Parathyroid adenoma (tissue), 2 donors: ENCODE measurements around the gene SENP1.

Experiments
- H2AFZ ChIP-seq: fragments of 300-600 bp; sonication (generic); one replicate; pipeline ENCODE4 v1.7.0; 2017; ENCODE audit warnings: antibody characterized with exemption, mild to moderate bottlenecking
- H3K27ac ChIP-seq: fragments of 300-600 bp; sonication (generic); one replicate; pipeline ENCODE4 v1.7.0; 2017
- H3K27me3 ChIP-seq: fragments of 300-600 bp; sonication (generic); one replicate; pipeline ENCODE4 v1.7.0; 2017; ENCODE audit warnings: low read length; ENCODE audit not compliant: control insufficient read depth, insufficient read depth
- H3K36me3 ChIP-seq: fragments of 300-600 bp; sonication (generic); one replicate; pipeline ENCODE4 v1.7.0; 2017; ENCODE audit warnings: low read length; ENCODE audit not compliant: control insufficient read depth, insufficient read depth
- H3K4me1 ChIP-seq: fragments of 300-600 bp; sonication (generic); one replicate; pipeline ENCODE4 v1.7.0; 2017; ENCODE audit warnings: control low read depth
- H3K4me2 ChIP-seq: fragments of 300-600 bp; sonication (generic); one replicate; pipeline ENCODE4 v1.7.0; 2017; ENCODE audit warnings: low read length
- H3K4me3 ChIP-seq: fragments of 300-600 bp; sonication (generic); one replicate; pipeline ENCODE4 v1.7.0; 2017; ENCODE audit warnings: low read depth, low read length
- H3K79me2 ChIP-seq: fragments of 300-600 bp; sonication (generic); one replicate; pipeline ENCODE4 v1.7.0; 2017; ENCODE audit warnings: control low read depth
- H3K9ac ChIP-seq: fragments of 300-600 bp; sonication (generic); one replicate; pipeline ENCODE4 v1.7.0; 2017; ENCODE audit warnings: mild to moderate bottlenecking
- H3K9me3 ChIP-seq: fragments of 300-600 bp; sonication (generic); one replicate; pipeline ENCODE4 v1.7.0; 2017; ENCODE audit warnings: low read length; ENCODE audit not compliant: control insufficient read depth
- CTCF ChIP-seq: fragments of 300-600 bp; sonication (generic); IDR thresholded peaks from one replicate; pipeline ENCODE4 v1.7.0; 2017; ENCODE audit warnings: antibody characterized with exemption, mild to moderate bottlenecking
- donor health status: primary hyperparathyroidism.

SENP1 gene

DNA sequence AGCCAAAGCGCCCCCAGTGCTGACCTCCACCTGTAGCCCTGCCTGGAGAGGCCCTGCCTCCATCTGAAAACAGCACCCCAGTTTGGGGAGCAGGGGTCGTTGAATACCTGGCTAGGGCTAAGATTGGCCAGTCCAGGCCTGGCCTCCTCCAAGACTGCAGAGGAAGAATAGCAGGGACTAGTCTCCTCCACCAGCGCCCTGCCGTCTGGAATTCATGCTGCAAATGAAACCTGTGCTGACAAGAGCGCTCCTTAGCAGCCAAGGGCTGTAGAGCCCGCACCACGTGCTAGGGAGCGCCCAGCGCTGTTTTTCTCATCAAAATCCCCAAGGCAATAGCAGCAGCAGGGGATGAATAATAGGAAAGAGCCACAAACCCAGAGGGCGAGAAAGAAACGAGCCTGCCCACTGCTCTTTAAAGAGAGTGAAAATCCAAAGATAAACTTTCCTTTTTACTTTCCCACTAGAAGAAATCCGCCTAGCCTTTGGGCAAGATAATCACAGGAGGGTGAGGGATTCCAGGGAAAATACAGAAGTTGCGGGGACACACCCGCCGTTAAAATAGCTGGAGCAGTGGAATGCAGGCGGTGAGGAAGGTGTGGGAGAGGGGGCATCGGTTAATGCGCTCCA is 104.9 kb downstream of the SENP1 start:
- Histone ChIP-seq H3K27me3 (peaks cover 13% of the 10 kb centered on the region), H3K9me3 (no peaks in the 10 kb centered on the region), H3K9ac (no peak overlapping the region), H3K4me2 (peak overlapping the region; percentile 66), H3K79me2 (no peaks in the 10 kb centered on the region), H3K36me3 (no peaks in the 10 kb centered on the region), H3K27ac (no peak overlapping the region), H3K4me3 (peak overlapping the region; percentile 31), H2AFZ (peak overlapping the region; percentile 53), H3K4me1 (peaks cover 18% of the 10 kb centered on the region)
- no peak for TF ChIP-seq CTCF

DNA sequence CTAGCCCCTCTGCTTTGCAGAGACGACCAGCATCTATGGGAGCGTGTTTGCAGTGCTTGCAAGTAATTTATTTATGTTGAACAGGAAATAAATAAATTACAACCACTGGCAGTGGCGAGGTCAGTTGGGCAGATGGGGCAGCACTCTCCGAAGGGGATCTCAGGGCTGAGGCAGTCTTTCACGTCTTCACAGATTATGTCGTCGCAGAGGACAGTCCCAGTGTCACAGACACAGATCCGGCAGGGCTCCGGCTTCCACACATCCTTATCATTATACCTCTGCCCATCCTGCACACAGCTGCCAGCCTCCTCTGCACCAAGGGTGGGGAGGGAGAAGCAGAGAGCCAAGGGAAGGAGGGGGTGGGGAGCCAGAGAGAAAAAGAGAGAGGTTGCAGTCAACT is 106.1 kb downstream of the SENP1 start:
- H3K27ac ChIP-seq = no peak overlapping the region
- H3K4me3 ChIP-seq = no peak overlapping the region
- TF ChIP-seq CTCF = no peak

DNA sequence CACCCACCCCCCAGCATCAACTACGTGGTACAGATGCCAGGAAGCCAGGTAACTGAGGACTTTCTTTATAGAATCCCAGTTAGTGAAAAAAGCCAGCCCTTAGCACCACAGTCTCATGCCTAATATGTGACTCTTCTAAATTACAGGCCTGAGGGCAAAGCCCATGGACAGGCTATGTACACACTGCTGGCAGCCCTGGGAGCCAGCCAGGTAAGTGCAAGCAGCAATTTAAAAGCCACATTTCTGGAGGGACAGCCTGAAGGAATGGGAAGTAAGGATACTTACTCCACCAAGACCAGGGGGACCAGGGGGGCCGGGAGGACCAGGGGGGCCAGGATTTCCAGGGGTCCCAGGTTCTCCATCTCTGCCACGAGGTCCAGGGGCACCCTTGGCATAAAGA is 108.6 kb downstream of the SENP1 start:
- H3K4me1 ChIP-seq = peaks cover 9% of the 10 kb centered on the region
- H3K9ac ChIP-seq = no peak overlapping the region
- TF ChIP-seq CTCF = no peak
- no peak overlapping the region for H3K4me3 ChIP-seq
- no peak overlapping the region for H2AFZ ChIP-seq
- no peak overlapping the region for H3K4me2 ChIP-seq
- no peaks in the 10 kb centered on the region for H3K79me2 ChIP-seq
- no peak overlapping the region for H3K27ac ChIP-seq
- H3K27me3 ChIP-seq = no peaks in the 10 kb centered on the region
- no peaks in the 10 kb centered on the region for H3K36me3 ChIP-seq
- no peaks in the 10 kb centered on the region for H3K9me3 ChIP-seq

More for the DNA sequence above, 106.1 kb downstream of the SENP1 start:
- Histone ChIP-seq H2AFZ (no peak overlapping the region), H3K27me3 (peaks cover 12% of the 10 kb centered on the region), H3K4me2 (no peak overlapping the region), H3K9ac (no peak overlapping the region), H3K79me2 (no peaks in the 10 kb centered on the region), H3K36me3 (no peaks in the 10 kb centered on the region), H3K4me1 (peaks cover 19% of the 10 kb centered on the region), H3K9me3 (no peaks in the 10 kb centered on the region)

- Histone ChIP-seq H3K27ac (no peak overlapping the region), H3K27me3 (no peaks in the 10 kb centered on the region), H3K4me2 (no peak overlapping the region), H3K9me3 (no peaks in the 10 kb centered on the region), H3K9ac (no peak overlapping the region), H2AFZ (no peak overlapping the region), H3K4me1 (peaks cover 7% of the 10 kb centered on the region), H3K36me3 (no peaks in the 10 kb centered on the region), H3K79me2 (no peaks in the 10 kb centered on the region), H3K4me3 (no peak overlapping the region)
- TF ChIP-seq CTCF = no peak
Measured at GRCh38 chr12:47995981-47996401, 109.9 kb downstream of the SENP1 start.

DNA sequence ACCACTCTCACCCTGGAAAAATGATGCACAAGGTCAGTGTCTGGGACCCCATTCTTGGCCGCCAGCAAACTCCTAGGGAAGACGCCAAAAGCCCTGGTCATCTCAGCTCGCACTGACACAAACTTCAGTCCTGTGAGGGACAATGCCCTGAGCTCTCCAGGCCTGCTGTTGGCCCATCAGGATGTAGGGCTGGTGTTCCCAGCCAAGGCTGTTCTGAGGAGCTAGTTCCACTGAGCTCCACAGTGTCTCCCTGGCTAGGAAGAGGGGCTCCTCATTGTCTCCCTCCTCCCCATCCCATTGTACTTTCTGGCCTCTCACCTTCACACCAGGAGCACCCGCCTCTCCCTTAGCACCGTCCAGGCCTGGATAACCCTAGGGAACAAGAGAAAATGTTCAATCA is 112.4 kb downstream of the SENP1 start:
- TF ChIP-seq CTCF = no peak
- Histone ChIP-seq H3K27ac (no peak overlapping the region), H2AFZ (no peak overlapping the region)

More for the DNA sequence above, 112.4 kb downstream of the SENP1 start:
- Histone ChIP-seq H3K9me3 (no peaks in the 10 kb centered on the region), H3K4me3 (no peak overlapping the region), H3K4me1 (peaks cover 10% of the 10 kb centered on the region), H3K79me2 (no peaks in the 10 kb centered on the region), H3K36me3 (no peaks in the 10 kb centered on the region), H3K4me2 (no peak overlapping the region), H3K9ac (no peak overlapping the region), H3K27me3 (no peaks in the 10 kb centered on the region)
